GM20431 (cell line): Measurements from ENCODE around the gene CWC27.

Experiments
- in situ Hi-C: fragments of 300-500 bp; cut with MseI, MboI; formaldehyde crosslinking; loops from one replicate; pipeline ENCODE4 v1.15.0; 2020; ENCODE audit warnings: low sequenced_read_pairs; ENCODE audit not compliant: unreplicated experiment

The CWC27 gene

DNA sequence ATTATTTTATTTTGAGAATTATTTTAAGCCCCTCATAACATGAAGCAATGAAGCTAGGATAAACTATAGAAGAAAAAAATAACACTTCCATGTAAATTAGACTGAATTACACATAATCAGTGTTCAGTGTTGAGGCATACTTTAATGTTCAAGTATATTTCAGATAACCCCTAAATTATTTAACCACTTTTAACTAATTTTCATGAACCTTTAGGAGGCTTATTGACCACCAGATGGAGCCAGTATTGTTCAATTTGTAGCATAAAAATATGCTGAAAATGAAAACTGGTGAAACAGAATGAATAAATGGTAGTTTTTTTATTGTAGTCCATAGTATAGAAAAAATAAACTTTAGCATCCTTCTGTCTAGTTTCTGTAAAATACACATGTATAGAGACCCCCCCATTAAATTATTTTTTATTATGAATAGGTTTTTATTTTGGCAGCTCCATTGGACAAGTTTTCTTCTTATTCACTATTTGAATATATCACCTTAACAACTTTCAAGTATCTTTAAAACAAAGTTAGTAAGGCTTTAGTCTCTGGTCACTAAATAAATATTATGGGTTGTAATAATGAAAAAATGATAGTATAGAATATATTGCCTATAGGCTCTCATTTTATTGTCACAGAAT, 190.1 kb downstream of the CWC27 start:
- in situ Hi-C loops = no loop called here

DNA sequence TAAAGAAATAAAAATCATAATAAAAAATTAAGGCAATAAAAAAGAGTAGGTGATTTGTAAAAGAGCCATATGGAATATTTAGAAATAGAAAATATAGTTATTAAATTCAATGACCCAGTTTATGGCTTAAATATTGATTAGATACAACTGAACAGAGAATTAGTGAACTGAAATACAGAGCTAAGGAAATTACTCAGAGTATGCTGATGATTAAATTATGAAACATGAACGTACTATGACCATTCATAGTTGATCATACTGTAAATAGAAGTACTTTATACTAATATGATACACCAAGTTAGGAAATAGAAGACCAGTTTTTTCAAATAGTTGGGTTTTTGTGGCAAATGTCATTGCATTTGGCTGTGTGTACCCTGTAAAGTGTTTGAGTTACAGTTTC, 194.5 kb downstream of the CWC27 start:
- in situ Hi-C loops = no loop called here

DNA sequence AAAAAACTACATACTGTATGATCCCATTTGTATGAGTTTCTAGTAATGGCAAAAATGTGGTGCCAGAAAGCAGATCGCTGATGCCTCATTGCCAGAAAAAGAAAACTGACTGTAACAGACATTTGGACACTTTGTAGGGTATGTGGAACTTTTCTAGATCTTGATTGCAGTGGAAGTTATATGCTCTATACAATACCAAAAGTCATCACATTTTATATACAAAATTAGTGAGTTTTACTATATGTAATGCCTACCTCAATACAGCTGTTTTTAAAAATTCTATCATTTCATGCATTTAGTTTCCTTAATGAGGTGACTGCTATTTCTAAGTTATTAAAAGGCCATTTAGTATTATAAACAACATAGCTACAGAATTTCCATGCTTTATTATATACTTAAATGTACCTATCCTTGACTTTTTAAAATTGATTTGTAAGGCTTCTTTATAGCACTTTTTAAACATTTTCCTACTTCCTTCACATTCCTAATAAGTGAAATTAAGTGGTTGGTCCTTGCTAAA, 199.9 kb downstream of the CWC27 start:
- in situ Hi-C loops = no loop called here

DNA sequence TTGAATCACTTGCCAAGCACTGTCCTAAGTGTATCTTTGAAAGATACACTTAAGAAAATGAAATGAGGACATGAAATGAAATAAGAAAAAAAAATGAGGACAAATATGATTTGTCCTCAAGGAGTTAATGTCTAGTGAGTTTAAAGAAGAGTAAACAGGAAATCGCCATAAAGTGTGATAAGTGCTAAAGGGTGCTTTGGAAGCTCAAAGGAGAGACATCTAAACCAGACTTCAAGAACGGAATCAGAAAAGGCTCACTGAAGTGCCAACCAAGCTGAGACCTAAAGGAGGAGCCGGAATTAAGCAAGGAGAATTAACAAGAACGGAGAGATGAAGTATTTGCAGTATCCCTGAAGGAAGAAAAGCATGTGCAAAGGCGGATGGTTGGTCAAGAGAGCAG, 200.8 kb downstream of the CWC27 start:
- in situ Hi-C loops = no loop called here

DNA sequence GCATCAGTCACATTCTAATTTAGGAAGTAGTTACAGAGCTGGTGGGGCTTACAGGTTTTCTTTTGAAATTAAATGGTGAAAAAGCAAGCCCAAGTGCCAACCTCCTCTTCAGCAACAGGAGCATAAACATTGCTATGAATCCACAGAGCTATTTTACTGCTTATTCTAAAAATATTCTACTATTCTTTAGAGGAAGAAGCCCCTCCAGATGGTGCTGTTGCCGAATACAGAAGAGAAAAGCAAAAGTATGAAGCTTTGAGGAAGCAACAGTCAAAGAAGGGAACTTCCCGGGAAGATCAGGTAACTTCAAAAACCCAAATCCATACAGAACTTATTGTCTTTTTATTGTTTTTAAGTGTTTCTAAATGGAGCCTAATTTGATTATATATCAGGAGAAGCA, 202.8 kb downstream of the CWC27 start:
- in situ Hi-C loops = no loop called here

DNA sequence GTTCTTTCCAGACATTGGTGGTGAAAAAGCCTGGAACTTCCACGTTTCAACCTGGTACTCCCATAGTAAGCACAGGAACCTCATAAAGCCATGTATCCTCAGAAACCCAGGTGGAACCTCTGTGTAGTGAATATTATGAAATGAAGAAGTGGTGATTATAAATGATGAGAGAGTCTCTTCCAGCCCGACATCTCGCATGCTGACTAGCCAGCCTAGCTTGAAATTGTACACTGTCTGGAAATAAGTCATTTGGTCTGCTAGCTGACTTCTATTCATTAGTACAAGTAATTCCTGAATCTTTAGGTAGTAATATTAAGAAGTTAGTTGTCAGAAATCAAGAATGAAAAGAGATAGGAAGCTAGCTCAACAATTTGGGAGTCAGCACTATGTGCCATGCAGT, 203.3 kb downstream of the CWC27 start:
- in situ Hi-C loops = no loop called here

DNA sequence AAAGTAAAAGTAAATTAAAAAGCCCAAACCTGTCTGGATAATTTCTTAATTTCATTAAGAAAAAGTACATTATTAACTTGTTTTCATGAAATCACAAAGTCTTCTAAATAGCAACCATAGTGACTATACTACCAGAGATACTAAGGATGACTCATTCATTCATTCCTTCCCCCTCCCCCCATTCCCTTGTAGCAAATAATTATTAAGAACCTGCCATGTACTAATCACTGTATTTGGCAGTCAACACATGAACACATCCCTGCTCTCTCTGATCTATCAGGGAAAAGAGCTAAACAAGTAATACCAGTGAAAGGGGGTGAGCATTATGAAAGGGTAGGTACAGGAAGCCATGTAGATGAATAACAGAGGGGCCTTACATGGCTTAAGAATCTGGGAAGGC, 203.9 kb downstream of the CWC27 start:
- in situ Hi-C loops = no loop called here

DNA sequence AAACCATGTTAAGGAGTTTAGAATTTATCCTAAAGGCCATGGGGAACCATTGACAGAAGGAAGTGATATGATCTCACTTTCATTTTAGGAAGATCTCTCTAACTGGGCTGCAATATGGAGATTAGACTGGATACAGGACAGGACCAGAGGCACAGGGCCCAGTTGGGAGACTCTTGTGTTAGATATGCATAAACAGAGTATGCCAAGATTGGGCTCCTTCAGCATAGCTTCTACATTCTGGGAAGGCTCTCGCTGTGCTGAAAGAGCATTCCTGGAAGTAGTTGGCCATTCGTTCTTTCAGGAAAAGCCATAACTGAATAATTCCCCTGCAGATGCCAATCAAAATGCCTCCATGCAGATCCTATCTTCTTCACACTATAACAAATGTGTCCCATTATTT, 204.5 kb downstream of the CWC27 start:
- in situ Hi-C loops = no loop called here

- in situ Hi-C loops = no loop called here
These were observed 209.0 kb downstream of the CWC27 start for GRCh38 chr5:64977779-64978178.

GRCh38 chr5:64978546-64978945, 209.8 kb downstream of the CWC27 start:
- in situ Hi-C loops = no loop called here

DNA sequence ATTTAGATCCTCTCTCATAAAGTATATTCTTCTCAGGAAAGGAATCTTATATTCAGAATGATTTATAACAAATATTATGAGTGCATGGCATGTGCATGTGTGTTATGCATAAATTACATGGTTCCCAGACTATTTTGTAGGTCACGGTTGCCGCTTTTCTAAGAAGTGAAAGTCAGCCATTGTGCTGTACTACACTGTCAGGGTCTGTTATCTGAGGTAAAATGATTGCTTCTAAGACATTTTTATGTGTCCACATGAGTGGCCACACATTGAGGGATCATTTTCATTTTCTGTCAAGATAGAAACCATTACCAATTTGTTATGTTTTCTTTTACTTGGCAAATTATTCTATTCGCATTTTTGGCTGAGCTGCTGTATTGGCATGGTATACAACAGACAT, 210.8 kb downstream of the CWC27 start:
- in situ Hi-C loops = no loop called here

GRCh38 chr5:64980176-64980575, 211.4 kb downstream of the CWC27 start:
- in situ Hi-C loops = no loop called here

- in situ Hi-C loops = no loop called here
These were observed 219.0 kb downstream of the CWC27 start for GRCh38 chr5:64987768-64988167.

- in situ Hi-C loops = no loop called here
These were observed 240.5 kb downstream of the CWC27 start for GRCh38 chr5:65009207-65009606.

DNA sequence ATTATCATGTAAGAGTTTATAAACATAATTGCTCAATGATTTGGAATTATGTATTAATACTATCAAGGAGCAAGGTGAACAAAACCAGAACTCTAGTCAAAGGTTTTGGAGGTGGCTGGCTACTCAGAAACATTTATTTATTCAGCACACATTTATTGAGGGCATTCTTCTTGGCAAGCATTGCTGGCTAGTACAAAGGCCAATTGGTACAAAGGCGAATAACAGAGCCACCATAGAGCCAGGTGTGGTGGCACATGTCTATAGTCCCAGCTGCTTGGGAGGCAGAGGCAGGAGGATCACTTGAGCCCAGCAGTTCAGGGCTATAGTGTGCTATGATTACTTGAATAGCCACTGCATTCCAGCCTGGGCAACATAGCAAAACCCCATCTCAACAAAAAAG, 242.1 kb downstream of the CWC27 start:
- in situ Hi-C loops = no loop called here

DNA sequence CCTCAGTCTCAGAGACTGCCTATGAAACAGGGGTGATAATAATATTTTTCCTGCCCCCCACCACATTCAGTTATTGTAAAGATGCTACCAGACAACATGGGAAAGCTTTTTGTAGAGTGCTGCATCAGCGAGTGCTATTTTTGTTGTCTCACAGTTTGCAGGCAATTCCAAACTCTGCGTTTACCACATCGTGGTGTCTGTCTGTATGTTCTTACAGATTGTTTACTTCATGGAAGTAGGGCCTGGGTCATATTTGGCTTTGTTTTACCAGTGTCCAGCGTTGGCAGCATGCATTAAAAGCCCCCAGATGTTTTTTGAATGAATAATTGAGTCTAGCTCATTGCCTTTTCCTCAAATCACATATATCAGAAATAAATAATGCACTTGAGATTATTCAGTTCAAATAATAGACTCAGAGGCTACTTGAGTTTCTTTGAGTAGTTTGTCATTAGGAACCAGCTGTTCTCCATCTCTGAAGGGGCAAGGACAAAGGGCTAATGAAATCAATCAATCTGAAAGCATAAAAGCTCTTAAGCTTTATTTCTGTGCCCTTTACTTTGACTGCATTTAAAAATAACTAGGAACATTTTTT, 243.7 kb downstream of the CWC27 start:
- in situ Hi-C loops = no loop called here

DNA sequence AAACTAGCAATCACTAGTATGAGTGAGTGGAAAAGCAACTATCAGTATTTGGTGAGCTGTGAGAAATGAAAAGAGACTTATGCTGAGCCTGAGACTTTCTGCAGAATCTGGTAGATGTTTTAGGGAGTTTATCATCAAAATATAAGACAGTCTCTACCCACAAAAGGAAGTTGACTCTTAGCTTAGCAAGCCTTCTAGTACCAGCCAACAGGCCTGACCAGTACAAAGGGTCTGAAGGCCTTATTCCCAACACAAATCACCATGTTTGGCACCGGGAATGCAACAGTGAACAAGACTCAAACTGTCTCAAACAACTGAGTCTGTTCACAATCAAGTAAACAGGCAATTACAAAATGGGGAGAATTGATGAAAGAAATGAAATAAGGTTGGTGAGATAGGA, 244.4 kb downstream of the CWC27 start:
- in situ Hi-C loops = no loop called here

DNA sequence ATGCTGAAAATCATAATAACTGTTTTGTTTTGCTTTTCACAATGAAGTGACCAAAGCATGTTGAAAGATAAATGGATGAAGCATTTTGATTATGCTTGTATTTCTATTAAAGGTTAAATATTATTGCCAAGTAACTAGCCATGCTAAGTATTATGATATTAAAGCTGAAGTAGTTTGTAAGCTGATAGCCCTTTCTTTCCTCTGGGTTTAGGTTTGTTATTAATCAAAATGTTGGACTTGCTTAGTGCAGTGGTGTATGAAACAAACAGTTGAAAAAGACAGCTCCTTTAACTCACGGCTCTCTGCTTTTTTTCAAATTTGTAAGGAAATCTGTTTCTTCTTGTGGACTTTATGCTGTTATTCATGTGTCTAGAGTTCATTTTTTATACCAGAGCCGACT, 246.0 kb downstream of the CWC27 start:
- in situ Hi-C loops = no loop called here

DNA sequence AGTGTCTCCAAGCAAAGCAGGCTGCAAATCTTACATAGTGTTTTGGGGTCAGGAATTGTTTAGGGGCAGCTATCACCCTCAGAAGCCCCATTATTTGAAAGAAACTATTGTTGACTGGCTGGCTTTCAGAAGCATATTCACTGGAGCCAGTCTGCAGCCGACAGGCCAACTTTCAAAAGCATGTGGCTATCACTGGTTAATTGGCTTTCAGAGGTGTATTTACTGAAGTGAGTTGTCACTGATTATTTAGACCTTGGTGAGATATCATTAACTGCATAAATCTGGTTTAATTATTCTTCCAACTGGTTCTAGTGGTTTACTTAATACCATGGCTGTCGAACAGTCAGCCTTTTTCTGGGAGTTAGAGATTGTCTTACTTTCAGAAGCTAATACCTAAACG, 247.0 kb downstream of the CWC27 start:
- in situ Hi-C loops = no loop called here

DNA sequence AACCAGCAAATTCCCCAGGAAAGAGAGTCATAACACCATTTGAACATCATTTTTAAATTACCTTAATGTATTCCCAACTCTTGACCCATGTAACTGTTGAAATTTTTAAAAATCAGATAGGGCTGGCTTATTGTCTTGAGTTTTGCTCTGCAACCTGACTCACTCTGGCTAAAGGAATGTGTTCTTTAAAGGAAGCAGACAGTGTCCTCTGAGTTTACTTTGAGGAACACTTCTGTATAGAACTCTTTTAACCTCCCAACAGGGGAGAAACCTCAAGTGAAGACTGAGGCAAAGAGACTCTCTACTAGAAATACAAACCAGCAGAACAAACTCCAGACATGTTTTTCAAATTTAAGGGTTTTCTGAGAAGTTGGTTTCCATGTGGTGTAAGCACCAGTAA, 248.9 kb downstream of the CWC27 start:
- in situ Hi-C loops = no loop called here

- in situ Hi-C loops = no loop called here
These were observed 250.0 kb downstream of the CWC27 start for GRCh38 chr5:65018763-65019162.

GRCh38 chr5:65020492-65020891, 251.8 kb downstream of the CWC27 start:
- in situ Hi-C loops = no loop called here
